Measurements from ENCODE around the gene ARHGAP24. TPM values are rescaled to one million over a fixed set of nuclear protein-coding genes. Genes with fewer than 3 reads are reported as not detected.

ARHGAP24 gene
- total and polyA plus RNA-seq, 10 of the 15 experiments (the other 5 are each of a cell fraction or from before 2014, with no cell fraction given), result 0.10 to 4.2 (median 0.52) TPM

- no peak for TF ChIP-seq ATF2 (IDR thresholded peaks at IDR 0.05; ENCODE audit: low read length)
- TF ChIP-seq PRDM15 (CRISPR knock-in tag; IDR thresholded peaks at IDR 0.05), result no peak
- TF ChIP-seq SP1 (IDR thresholded peaks at IDR 0.05; ENCODE audit: low read depth, low read length), result no peak
- TF ChIP-seq SIN3A (IDR thresholded peaks at IDR 0.05; ENCODE audit: low read depth, low read length), result no peak
- no peak for TF ChIP-seq ZNF384 (IDR thresholded peaks at IDR 0.05; ENCODE audit: borderline replicate concordance, low read depth, low read length)
- TF ChIP-seq TAF1 (IDR thresholded peaks at IDR 0.05; ENCODE audit: borderline replicate concordance, low read depth, low read length), result no peak
- no peak for TF ChIP-seq POLR2A (IDR thresholded peaks at IDR 0.05; ENCODE audit: low read depth, low read length)
- no peak for TF ChIP-seq POLR2AphosphoS5 (IDR thresholded peaks at IDR 0.05; ENCODE audit: low read length)
- TF ChIP-seq CEBPZ (IDR thresholded peaks at IDR 0.05; ENCODE audit: low read depth, low read length), result no peak
- no peak for TF ChIP-seq ZNF592 (IDR thresholded peaks at IDR 0.05)
- TF ChIP-seq NFYA (IDR thresholded peaks at IDR 0.05; ENCODE audit: borderline replicate concordance, low read depth, low read length), result no peak
- no peak for TF ChIP-seq POLR2AphosphoS2 (IDR thresholded peaks at IDR 0.05; ENCODE audit: low read depth, low read length)
Observed at GRCh38 chr4:85790582-85790981, 315.6 kb downstream of the ARHGAP24 start (continued).
